SK-N-SH (cell line): ENCODE measurements around the gene JMJD1C.

Experiments used
- CTCF ChIP-seq: fragments of 200-600 bp; sonication (generic); IDR thresholded peaks from 2 replicates; pipeline ENCODE4 v1.6.1; 2017; ENCODE audit warnings: antibody characterized with exemption, mild to moderate bottlenecking, moderate library complexity
- EP300 ChIP-seq, 2 experiments: IDR thresholded peaks; 2 replicates each; pipeline versions ENCODE4 v1.4.0 to v1.6.1; 2012; ENCODE audit warnings: borderline replicate concordance in 1 of 2, low read depth in 1 of 2, low read length in 1 of 2
- EZH2phosphoT487 ChIP-seq: fragments of 200-600 bp; sonication (generic); IDR thresholded peaks from 2 replicates; pipeline ENCODE4 v1.6.1; 2017; ENCODE audit warnings: low read depth, mixed run types, mild to moderate bottlenecking, antibody characterized with exemption, moderate library complexity, borderline replicate concordance
- FOXJ3 ChIP-seq: sonication (generic); formaldehyde crosslinking; IDR thresholded peaks from 2 replicates; pipeline ENCODE4 v1.5.1; 2020; ENCODE audit warnings: mild to moderate bottlenecking, missing genetic modification reagents
- FOXM1 ChIP-seq: IDR thresholded peaks from 2 replicates; pipeline ENCODE4 v1.4.0; 2012; ENCODE audit warnings: low read depth, mild to moderate bottlenecking
- POLR2AphosphoS5 ChIP-seq: IDR thresholded peaks from 2 replicates; pipeline ENCODE4 v1.6.1; 2012; ENCODE audit warnings: low read depth, low read length
- RAD21 ChIP-seq: IDR thresholded peaks from 2 replicates; pipeline ENCODE4 v1.6.1; 2012; ENCODE audit warnings: mild to moderate bottlenecking, low read length
- REST ChIP-seq: IDR thresholded peaks from 2 replicates; pipeline ENCODE4 v1.6.1; 2012; ENCODE audit warnings: mild to moderate bottlenecking, low read depth, low read length, moderate library complexity
- RFX5 ChIP-seq: IDR thresholded peaks from 2 replicates; pipeline ENCODE4 v1.6.1; 2012; ENCODE audit warnings: mild to moderate bottlenecking, improper control_type of control experiment, low read length
- RXRA ChIP-seq: IDR thresholded peaks from 2 replicates; pipeline ENCODE4 v1.4.0; 2012; ENCODE audit warnings: low read depth, mild to moderate bottlenecking, borderline replicate concordance
- YY1 ChIP-seq: IDR thresholded peaks from 2 replicates; pipeline ENCODE4 v1.4.0; 2012; ENCODE audit warnings: low read depth, mild to moderate bottlenecking
- ZBTB33 ChIP-seq: IDR thresholded peaks from 2 replicates; pipeline ENCODE4 v1.4.0; 2012; ENCODE audit warnings: low read depth, borderline replicate concordance

GRCh38 chr10:63446716-63447440 lies 18.9 kb downstream of the JMJD1C start:
- TF ChIP-seq RAD21 (no peak), FOXJ3 (CRISPR knock-in tag) (no peak), ZBTB33 (no peak), CTCF (no peak), EP300 (IDR thresholded peaks at IDR 0.05; ENCODE audit: borderline replicate concordance in 1 of 2, low read depth in 1 of 2, low read length in 1 of 2) (no peak), EZH2phosphoT487 (no peak), REST (no peak), RFX5 (no peak), RXRA (no peak), POLR2AphosphoS5 (no peak), YY1 (no peak), FOXM1 (no peak)
